Measurements from ENCODE around the gene RNU1-2.
A peak's percentile ranks its signal among the peaks of the same experiment; 100 is the strongest.
"Not testable (repeated sequence)": the region's sequence is repeated elsewhere in the genome, so short reads cannot be mapped to it uniquely, and the experiment has no call there.

The RNU1-2 gene

DNA sequence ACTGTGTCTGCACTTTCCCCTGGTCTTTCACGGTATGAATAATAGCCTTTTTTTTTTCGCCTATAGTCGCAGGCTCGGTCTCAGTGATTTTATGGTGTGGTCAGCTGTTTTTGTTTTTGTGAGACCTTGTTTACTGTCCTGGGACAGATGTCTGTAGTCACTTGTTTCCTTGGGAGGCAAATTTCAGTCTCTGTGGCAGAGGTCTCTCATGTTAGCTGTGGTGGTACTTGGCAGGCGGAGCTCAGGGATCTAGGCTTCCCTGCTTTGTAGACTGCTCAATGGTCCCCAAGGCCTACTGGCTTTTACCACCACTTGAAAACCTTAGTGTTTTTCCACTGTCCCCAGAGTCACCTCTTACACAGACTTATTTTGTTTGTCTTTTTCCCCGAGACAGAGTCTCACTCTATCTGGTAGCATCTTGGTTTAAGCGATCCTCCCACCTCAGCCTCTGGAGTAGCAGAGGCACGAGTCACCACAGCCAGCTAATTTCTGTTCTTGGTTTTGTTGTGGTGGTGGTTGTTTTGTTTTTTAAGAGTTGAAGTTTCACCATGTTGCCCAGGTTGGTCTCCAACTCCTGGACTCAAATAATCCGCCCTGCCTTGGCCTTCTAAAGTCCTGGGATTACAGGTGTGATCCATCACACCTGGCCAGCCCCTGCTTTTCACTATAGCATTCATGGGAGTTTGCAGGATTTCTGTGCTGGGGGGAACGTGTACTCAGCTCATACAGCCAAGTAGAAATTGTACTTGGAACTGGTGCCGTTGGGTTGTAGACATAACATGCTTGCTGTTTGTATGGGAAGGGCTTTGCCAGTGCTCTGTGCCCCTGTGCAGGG is 10.3 kb downstream of the RNU1-2 start:
- TF ChIP-seq, protein P1, sequence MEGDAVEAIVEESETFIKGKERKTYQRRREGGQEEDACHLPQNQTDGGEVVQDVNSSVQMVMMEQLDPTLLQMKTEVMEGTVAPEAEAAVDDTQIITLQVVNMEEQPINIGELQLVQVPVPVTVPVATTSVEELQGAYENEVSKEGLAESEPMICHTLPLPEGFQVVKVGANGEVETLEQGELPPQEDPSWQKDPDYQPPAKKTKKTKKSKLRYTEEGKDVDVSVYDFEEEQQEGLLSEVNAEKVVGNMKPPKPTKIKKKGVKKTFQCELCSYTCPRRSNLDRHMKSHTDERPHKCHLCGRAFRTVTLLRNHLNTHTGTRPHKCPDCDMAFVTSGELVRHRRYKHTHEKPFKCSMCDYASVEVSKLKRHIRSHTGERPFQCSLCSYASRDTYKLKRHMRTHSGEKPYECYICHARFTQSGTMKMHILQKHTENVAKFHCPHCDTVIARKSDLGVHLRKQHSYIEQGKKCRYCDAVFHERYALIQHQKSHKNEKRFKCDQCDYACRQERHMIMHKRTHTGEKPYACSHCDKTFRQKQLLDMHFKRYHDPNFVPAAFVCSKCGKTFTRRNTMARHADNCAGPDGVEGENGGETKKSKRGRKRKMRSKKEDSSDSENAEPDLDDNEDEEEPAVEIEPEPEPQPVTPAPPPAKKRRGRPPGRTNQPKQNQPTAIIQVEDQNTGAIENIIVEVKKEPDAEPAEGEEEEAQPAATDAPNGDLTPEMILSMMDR (IDR thresholded peaks at IDR 0.05) = no peak
- no peaks in the 10 kb centered on the region for H3K27me3 ChIP-seq
- no peaks in the 10 kb centered on the region for H3K36me3 ChIP-seq
- H3K4me1 ChIP-seq (ENCODE audit: control insufficient read depth in 1 of 2, insufficient read depth in 1 of 2, low read depth in 1 of 2, low read length in 1 of 2) = peaks cover 31 to 33% of the 10 kb centered on the region in 2 experiments
- no peaks in the 10 kb centered on the region for H3K9me3 ChIP-seq
- H3K4me3 ChIP-seq (ENCODE audit: low read depth in 1 of 2, low read length in 1 of 2) = no peak overlapping the region
- peak overlapping the region; percentile 92 for H3K27ac ChIP-seq

DNA sequence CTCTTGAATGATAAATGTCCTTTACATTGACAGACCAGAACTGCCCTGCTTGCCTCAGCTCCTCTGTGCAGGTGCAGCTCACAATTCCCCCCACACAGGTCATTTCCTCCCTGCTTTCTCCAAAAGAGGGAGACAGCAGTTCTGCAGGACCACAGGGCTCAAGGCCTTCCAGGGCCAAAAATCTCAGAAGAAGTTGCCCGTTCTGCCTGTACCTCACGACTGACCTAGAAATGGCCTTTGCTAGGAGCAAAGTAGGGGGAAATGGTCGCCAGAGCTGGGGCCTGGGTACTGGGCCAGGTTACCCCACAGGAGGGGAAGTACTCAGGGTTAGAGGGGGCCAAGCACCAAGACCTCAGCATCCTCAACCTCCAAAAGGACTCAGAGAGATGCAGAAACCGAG is 11.1 kb downstream of the RNU1-2 start:
- no peak overlapping the region for H3K4me3 ChIP-seq (ENCODE audit: low read depth in 1 of 2, low read length in 1 of 2)
- H3K27ac ChIP-seq = peak overlapping the region; percentile 92

DNA sequence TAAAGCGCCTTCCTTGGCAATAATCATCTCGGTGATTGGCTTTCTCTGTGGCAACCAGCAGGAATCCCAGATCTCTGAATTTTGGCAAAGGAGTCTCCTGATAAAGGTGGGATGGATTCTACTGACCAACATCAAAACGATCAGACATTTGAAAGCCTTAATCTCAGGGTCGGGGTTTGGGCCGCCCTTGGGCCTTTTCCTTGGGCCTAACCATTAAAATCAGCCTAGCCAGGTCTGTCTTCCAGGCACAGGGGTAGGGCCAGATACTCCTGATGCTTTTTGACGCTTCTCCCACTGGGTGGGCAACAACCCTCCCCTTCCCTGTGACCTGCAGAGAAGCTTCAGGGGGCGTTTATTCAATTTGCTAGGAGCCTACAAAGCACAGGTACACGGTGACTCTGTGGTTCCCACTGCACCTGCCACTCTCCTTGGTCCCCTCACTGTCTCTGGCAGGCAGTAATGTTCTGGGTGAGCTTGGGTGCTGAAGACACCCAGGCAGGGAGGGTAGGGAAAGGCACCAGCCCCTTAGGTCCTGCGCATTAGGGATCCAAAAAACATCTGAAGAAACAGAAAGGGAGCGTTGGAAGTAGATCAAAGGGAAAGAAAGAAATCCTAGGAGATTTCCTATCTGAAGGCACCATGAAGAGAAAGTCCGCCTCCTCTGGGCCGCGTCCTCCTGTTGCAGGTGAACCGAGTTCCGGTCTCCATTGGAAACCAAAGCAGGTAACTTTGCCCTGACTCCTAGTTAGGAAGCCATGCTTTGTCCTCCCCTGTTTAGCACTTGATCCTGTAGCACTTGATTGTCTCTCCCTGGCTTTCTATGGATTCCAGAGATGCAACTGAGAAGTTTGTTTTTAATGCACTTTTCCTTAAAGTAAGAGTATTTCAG is 12.3 kb downstream of the RNU1-2 start:
- Histone ChIP-seq H3K36me3 (no peaks in the 10 kb centered on the region), H3K27ac (peak overlapping the region; percentile 6), H3K4me3 (ENCODE audit: low read depth in 1 of 2, low read length in 1 of 2) (no peak overlapping the region), H3K27me3 (no peaks in the 10 kb centered on the region), H3K4me1 (ENCODE audit: control insufficient read depth in 1 of 2, insufficient read depth in 1 of 2, low read depth in 1 of 2, low read length in 1 of 2) (peaks cover 40 to 44% of the 10 kb centered on the region in 2 experiments), H3K9me3 (no peaks in the 10 kb centered on the region)
- TF ChIP-seq, protein P1 (IDR thresholded peaks at IDR 0.05) = no peak

More for the DNA sequence above, 11.1 kb downstream of the RNU1-2 start:
- no peaks in the 10 kb centered on the region for H3K9me3 ChIP-seq
- H3K36me3 ChIP-seq = no peaks in the 10 kb centered on the region
- TF ChIP-seq, protein P1 (IDR thresholded peaks at IDR 0.05) = no peak
- H3K4me1 ChIP-seq (ENCODE audit: control insufficient read depth in 1 of 2, insufficient read depth in 1 of 2, low read depth in 1 of 2, low read length in 1 of 2) = peaks cover 30 to 33% of the 10 kb centered on the region in 2 experiments
- H3K27me3 ChIP-seq = no peaks in the 10 kb centered on the region

DNA sequence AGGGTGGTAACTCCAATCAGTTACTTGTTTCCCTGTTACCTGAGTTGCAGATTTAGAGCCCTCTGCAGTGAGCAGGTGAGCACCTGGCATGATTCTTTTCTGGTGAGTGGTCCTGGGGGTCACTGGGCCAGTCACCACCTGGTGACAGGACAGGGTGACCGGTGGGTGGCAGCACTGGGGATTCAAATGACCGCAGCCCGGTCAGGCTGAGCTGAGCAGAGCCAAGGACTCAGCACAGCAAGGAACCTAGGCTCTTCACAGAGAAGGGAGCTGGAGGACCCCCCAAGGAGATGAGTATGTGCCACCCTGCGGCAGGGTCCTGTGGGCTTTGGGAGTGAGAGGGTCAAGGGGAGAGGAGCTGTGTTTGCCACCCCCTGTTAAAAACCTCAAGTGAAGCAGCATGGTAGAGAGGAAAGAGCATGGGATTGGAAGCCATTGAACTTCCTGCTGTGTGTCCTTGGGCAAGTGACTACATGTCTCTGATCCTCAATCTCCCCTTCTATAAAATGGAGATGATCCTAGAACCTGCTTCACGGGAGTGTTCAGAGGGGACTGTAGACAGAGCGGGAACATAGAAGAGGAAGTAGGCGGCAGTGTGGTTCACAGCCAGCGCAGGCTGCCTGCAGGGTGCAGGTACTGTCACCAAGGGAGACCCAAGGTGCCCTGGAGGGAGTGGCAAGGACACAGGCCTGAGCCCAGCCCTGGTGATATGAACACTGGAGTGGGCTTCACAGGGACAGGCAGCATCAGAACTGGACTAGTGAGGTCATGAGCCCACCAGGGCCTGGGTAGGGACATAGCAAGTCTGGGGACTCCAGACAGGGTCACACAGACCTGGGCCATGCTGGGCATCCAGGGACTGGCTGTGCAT is 16.3 kb downstream of the RNU1-2 start:
- not testable (repeated sequence) for H3K9me3 ChIP-seq, H3K36me3 ChIP-seq
- H3K27me3 ChIP-seq = peaks cover 19% of the 10 kb centered on the region
- H3K27ac ChIP-seq = peak overlapping the region; percentile 79
- H3K4me1 ChIP-seq (ENCODE audit: control insufficient read depth in 1 of 2, insufficient read depth in 1 of 2, low read depth in 1 of 2, low read length in 1 of 2) = peaks cover 25 to 28% of the 10 kb centered on the region in 2 experiments
- H3K4me3 ChIP-seq (ENCODE audit: low read depth in 1 of 2, low read length in 1 of 2) = peak overlapping the region in 1 of 2 experiments; percentile 87

DNA sequence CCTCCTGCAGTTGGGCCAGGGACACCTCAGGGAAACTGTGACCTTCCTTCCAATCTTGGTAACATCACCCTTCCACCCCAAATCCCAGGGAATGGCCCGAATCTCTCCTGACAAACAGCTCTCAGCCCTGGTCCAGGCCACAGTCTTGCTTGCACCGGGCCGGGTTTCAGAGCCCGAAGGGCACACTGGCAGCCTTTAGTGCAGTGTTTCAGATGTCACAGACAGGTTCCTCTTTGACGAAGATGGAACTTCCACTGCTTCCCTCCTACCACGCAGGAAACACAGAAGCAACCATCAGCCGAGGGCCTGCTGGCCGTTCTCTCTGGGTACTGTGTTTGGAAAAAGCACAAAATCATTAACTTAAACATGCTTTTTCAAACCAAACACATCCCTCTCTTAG is 17.0 kb downstream of the RNU1-2 start:
- not testable (repeated sequence) for H3K36me3 ChIP-seq, H3K9me3 ChIP-seq
- peaks cover 25 to 28% of the 10 kb centered on the region in 2 experiments for H3K4me1 ChIP-seq (ENCODE audit: control insufficient read depth in 1 of 2, insufficient read depth in 1 of 2, low read depth in 1 of 2, low read length in 1 of 2)
- H3K27ac ChIP-seq = peak overlapping the region; percentile 79
- peak overlapping the region; percentile 64 to 87 for H3K4me3 ChIP-seq (ENCODE audit: low read depth in 1 of 2, low read length in 1 of 2)
- H3K27me3 ChIP-seq = peaks cover 19% of the 10 kb centered on the region

Data from neutrophil (primary cell).